Measurements from ENCODE around the gene CERS6. TPM values are rescaled to one million over a fixed set of nuclear protein-coding genes. Genes with fewer than 3 reads are reported as not detected.

CERS6 gene
- total RNA-seq, 1 experiment from 2014 or later, result 45.9 TPM

- CTCF ChIA-PET, result interaction anchor here (0.6 kb wide), 1 partner anchor 47 kb away, joined by 4 read pairs; no protein-coding TSS in a partner anchor
- H3K4me3 Mint-ChIP-seq (ENCODE audit: low read depth, unreplicated experiment), result no peak overlapping the region
- intact Hi-C loops (cut with micrococcal nuclease; ENCODE audit: unreplicated experiment), result no loop called here
- H3K27ac Mint-ChIP-seq (ENCODE audit: unreplicated experiment), result no peak overlapping the region
- H3K36me3 Mint-ChIP-seq (ENCODE audit: insufficient read depth, unreplicated experiment), result no peaks in the 10 kb centered on the region
- H3K9me3 Mint-ChIP-seq (ENCODE audit: low read depth, unreplicated experiment), result no peaks in the 10 kb centered on the region
- TF ChIP-seq CTCF (IDR thresholded peaks at IDR 0.05; ENCODE audit: unreplicated experiment), result no peak
- no peak for DNase-seq
- no TSS peak for BruUV-seq (replicated peaks)
- H3K27me3 Mint-ChIP-seq (ENCODE audit: unreplicated experiment), result no peaks in the 10 kb centered on the region
- peaks cover 43% of the 10 kb centered on the region for H3K4me1 Mint-ChIP-seq (ENCODE audit: low read depth, unreplicated experiment)
Measured at GRCh38 chr2:168525020-168525419, 68.9 kb downstream of the CERS6 start.

- Mint-ChIP-seq H3K27me3 (ENCODE audit: unreplicated experiment) (no peaks in the 10 kb centered on the region), H3K36me3 (ENCODE audit: insufficient read depth, unreplicated experiment) (no peaks in the 10 kb centered on the region), H3K27ac (ENCODE audit: unreplicated experiment) (no peak overlapping the region), H3K4me1 (ENCODE audit: low read depth, unreplicated experiment) (peaks cover 42% of the 10 kb centered on the region), H3K4me3 (ENCODE audit: low read depth, unreplicated experiment) (no peak overlapping the region), H3K9me3 (ENCODE audit: low read depth, unreplicated experiment) (no peaks in the 10 kb centered on the region)
- no peak for TF ChIP-seq CTCF (IDR thresholded peaks at IDR 0.05; ENCODE audit: unreplicated experiment)
- BruUV-seq (replicated peaks), result no TSS peak
- DNase-seq, result no peak
- CTCF ChIA-PET, result interaction anchor here (0.6 kb wide), 1 partner anchor 48 kb away, joined by 4 read pairs; no protein-coding TSS in a partner anchor
- intact Hi-C loops (cut with micrococcal nuclease; ENCODE audit: unreplicated experiment), result no loop called here
Measured at GRCh38 chr2:168525716-168526446, 69.8 kb downstream of the CERS6 start.

- no peaks in the 10 kb centered on the region for H3K36me3 Mint-ChIP-seq (ENCODE audit: insufficient read depth, unreplicated experiment)
- CTCF ChIA-PET, result no interaction called here
- peaks cover 34% of the 10 kb centered on the region for H3K4me1 Mint-ChIP-seq (ENCODE audit: low read depth, unreplicated experiment)
- H3K4me3 Mint-ChIP-seq (ENCODE audit: low read depth, unreplicated experiment), result no peak overlapping the region
- no peak overlapping the region for H3K27ac Mint-ChIP-seq (ENCODE audit: unreplicated experiment)
- BruUV-seq (replicated peaks), result no TSS peak
- intact Hi-C loops (cut with micrococcal nuclease; ENCODE audit: unreplicated experiment), result no loop called here
- no peaks in the 10 kb centered on the region for H3K9me3 Mint-ChIP-seq (ENCODE audit: low read depth, unreplicated experiment)
- no peak for DNase-seq
- no peak for TF ChIP-seq CTCF (IDR thresholded peaks at IDR 0.05; ENCODE audit: unreplicated experiment)
- no peaks in the 10 kb centered on the region for H3K27me3 Mint-ChIP-seq (ENCODE audit: unreplicated experiment)
Measured at GRCh38 chr2:168526641-168527040, 70.6 kb downstream of the CERS6 start.

GRCh38 chr2:168528016-168528415 lies 71.9 kb downstream of the CERS6 start:
- DNase-seq, result no peak
- Mint-ChIP-seq H3K27me3 (ENCODE audit: unreplicated experiment) (no peaks in the 10 kb centered on the region), H3K4me1 (ENCODE audit: low read depth, unreplicated experiment) (peaks cover 31% of the 10 kb centered on the region), H3K4me3 (ENCODE audit: low read depth, unreplicated experiment) (no peak overlapping the region), H3K36me3 (ENCODE audit: insufficient read depth, unreplicated experiment) (no peaks in the 10 kb centered on the region), H3K27ac (ENCODE audit: unreplicated experiment) (peak overlapping the region; percentile 60), H3K9me3 (ENCODE audit: low read depth, unreplicated experiment) (no peaks in the 10 kb centered on the region)
- no TSS peak for BruUV-seq (replicated peaks)
- CTCF ChIA-PET, result no interaction called here
- intact Hi-C loops (cut with micrococcal nuclease; ENCODE audit: unreplicated experiment), result no loop called here
- TF ChIP-seq CTCF (IDR thresholded peaks at IDR 0.05; ENCODE audit: unreplicated experiment), result no peak
